Measurements from ENCODE around the gene ARL15.

The ARL15 gene

DNA sequence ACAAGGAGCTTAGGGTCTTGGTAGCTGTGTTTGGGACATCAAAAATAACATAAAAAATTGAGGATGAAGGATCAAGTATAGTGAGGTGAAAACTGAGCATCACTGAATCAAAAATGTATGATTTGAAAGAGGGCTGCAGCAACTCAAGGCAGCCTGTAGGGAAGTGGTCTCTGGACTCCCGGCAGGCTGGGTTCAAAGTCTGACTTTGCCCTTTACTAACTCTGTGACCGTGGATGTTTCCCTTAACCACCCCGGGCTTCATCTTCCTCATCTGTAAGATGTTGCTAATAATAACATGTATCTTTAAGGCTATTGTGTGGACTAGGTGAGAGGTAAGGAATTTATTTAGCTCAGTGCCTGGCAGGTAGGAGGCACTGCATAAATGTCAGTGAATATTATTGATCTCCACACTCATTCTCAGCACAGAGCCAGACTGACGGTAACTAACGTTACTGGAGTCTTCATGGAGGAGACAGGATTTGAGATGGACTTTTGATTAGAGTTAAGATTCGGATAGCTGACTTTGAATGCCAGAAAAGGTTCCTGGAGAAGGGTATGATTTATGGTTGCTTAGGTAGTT, 382.6 kb downstream of the ARL15 start:
- DNase-seq: no peak

GRCh38 chr5:53926026-53926425, 384.3 kb downstream of the ARL15 start:
- no peak for DNase-seq

GRCh38 chr5:53924392-53924791, 386.0 kb downstream of the ARL15 start:
- no peak for DNase-seq

DNA sequence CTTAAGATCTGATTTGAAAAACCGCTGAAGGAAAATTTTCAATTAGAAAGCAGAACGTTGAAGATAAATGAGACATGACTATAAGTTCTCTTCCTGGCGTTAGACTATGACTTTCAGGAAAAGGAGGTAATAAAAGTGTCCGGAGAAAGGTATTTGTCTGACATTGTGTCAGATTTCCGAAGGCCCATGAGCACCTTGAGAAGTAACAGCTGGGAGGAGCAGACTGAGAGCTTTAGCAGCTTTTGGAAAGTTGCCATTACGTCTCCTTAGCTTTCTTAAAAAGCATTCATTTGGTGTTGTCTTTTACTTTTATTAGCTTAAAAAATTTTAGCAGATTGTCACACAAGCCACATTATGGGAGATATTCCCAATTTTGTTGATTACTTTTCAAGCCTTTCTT, 386.4 kb downstream of the ARL15 start:
- no peak for DNase-seq

- DNase-seq: no peak
These were observed 387.6 kb downstream of the ARL15 start for GRCh38 chr5:53922508-53923498.

DNA sequence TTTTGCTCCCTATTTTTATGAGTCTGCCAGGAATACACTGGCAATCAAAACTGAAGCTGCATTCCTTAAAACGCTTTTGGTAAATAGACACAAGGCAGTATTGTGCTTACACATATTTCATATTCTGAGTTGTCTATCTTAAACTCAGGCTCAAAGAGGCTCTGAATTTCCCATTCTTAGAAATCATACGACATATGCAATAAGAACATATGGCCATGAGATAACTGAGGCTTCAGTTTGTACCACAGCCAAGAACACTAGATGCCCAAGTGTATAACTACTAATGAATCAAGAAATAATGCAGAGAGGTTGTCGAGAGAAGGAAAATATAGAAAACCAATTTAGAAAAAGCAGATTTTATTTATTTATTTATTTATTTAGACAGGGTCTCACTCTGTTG, 392.5 kb downstream of the ARL15 start:
- no peak for DNase-seq

- DNase-seq: no peak
These were observed 393.3 kb downstream of the ARL15 start for GRCh38 chr5:53917095-53917494.

DNA sequence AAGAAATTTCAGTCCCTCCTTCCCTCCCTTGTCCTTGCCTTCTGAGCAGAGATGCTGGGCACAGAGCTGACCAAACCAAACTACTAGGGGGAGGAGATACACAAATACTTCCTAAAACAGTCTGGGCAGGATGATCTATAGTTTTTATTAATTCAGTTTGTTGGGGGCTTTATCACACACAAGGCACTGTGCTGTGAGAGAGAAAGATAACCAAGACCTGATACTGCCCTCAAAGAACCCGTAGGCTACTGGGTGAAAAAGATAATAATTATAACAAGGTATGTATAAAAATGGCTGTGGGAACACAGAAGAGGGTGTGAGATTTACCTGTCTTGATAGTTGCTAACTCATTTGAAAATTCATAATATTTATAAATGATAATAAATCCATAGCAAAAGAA, 395.3 kb downstream of the ARL15 start:
- no peak for DNase-seq

DNA sequence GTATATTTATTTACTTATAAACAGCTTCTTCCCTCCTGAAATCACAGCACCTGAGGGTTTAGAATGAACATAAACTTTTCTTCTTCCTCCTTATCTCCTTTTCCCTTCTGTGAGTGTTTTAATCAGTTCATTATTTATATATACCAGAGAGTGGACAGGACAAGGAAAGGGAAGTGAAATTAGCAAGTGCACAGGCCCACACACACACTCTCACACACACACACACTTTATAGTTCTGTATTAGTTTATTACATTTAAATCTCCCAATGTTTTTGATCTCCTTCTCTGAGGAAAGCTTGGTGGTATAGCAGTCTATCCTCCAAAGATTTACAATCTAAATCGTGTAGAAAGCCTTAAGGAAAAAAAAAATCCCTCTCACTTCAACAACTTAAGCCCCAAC, 396.4 kb downstream of the ARL15 start:
- no peak for DNase-seq

- DNase-seq: no peak
These were observed 401.6 kb downstream of the ARL15 start for GRCh38 chr5:53908757-53909156.

DNA sequence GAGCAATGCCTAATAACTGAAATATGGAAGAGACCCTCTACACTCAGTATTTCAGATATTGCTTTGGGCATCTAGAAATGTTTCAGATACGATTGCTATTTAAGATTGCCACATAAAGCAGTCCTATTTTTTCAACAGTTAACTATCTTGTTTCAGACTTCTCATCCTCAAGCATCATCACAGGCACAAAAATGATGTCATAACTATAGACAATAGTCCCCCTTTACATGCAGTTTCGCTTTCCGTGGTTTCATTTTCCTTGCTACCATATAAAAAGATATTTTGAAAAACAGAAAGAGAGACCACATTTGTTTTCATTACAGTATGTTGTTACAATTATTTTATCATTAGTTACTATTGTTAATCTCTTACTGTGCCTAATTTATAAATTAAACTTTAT, 402.5 kb downstream of the ARL15 start:
- no peak for DNase-seq

DNA sequence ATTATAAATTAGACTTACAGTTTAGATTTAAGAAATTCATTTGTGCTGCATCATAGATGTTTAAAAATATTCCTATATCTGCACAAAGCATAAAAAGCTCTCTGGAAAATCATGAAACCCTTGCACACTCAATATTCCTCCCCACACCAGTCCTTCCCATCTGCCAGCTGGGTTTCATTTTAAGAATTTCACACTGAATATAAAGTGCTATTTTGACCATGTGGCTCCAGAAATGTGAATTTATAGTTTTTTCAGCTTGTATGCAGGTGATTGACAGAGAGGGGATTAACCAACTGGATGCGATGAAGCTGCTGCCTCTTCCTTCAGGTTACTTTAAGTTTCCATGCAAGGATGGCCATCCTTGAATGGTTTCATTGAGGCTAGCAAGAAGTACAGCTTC, 403.6 kb downstream of the ARL15 start:
- no peak for DNase-seq

DNA sequence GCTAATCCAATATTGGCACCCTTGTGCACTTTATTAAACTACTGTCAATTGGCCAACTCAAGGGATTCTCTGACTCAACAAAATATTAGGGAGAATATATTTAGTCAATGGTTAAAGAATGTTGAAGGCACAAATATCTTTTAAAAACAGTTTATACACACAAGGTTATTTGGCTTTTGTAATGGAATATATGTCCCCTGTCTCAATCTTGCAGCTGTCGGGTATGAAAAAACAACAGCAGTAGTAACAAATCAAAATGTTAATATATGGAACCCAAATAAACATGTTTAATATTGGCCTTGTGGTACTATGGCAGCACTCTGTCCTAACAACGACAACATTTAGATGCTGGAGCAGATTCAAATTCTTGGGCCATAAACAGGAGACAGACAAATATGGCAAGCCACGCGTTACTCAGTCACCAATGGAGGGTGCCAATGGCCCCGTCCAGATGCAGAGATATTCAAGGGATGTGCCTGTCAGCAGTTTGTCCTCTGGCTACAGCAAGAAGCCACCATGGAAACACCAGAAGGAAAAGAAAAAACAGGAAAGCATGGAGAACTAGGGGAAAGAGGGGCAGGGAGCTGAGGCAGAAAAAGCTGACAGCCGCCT, 408.0 kb downstream of the ARL15 start:
- no peak for DNase-seq

DNA sequence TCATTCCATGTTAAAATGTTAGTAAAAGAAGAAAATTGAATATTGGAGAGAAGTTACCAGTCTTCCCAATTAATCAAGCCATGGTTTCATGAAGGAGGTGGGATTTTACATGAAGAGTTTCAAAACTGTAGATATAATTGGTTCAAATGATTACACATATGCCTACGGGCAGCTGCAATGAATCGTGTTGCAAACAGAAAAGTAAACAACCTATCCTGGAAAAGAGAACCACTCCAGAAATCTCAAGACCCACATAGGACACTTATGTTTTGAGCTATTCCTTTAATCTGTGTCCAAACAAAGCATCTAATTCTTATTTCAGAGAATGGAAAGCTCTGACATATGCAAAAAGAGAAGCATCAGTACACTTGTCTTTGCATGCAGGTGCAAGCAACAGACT, 409.7 kb downstream of the ARL15 start:
- DNase-seq: no peak

DNA sequence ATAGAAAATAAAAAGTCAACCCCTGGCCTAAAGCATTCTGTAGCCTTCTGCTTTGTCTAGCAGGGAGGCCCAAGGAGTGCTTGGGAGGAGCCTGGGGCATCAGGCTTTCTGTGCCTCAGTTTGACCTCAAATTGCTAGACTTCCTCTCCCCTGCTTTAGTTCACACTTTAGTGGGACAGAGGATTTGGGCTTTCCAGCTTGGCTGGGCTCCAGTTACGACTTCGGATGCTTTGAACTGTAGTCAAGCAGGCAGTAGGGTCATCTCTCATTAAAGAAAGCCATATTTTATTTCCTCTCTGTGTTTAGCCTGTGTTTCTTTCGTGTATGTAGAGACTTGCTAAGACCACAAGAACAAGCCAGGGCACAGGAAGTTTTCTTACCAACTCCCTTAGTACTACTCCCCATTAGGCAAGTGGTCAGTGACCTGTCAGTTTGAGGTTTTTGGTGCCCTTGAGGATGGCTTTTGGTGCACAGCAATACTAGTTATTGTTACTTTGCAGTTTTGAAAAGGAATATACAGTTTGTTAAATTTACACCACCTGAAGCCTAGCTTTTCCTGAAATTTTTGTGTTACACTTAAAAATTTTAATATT, 415.2 kb downstream of the ARL15 start:
- no peak for DNase-seq

DNA sequence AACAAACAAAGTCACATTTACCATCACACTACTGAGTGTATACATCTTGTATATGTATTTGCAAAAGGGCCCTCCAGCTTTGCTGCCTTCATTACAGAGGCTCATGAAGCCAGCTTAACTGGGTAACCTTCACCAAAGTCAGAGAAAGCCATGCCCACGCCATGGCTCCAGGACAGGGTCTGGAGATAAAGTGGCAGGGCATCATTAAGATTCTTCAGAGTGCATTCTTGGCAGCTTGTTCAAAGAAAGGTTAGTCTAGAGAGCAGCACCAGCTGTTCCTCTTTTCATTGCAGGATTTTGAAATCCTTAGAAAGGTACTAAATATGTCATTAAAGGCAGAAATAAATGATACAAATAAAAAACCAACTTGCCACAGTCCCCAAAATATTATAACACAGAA, 416.7 kb downstream of the ARL15 start:
- no peak for DNase-seq

DNA sequence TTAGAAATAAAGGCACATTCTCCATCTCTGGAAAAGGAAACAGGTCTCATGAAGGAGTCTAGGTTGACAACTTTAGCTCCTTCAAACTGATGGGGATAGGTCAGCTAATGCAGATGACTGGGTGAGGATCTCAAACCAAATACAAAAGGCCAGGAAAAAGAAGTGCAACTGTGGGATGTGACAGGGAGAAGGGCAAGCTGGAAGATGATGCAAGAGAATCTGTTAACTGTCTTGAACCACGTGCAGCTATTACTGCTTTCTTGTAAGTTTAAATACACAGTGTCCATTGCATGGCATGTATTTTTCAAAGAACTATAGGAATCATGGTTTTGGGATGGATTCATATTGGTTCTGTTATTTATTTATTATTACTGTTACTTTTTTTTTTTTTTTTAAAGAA, 418.1 kb downstream of the ARL15 start:
- DNase-seq: no peak

- no peak for DNase-seq
These were observed 419.2 kb downstream of the ARL15 start for GRCh38 chr5:53891159-53891558.

DNA sequence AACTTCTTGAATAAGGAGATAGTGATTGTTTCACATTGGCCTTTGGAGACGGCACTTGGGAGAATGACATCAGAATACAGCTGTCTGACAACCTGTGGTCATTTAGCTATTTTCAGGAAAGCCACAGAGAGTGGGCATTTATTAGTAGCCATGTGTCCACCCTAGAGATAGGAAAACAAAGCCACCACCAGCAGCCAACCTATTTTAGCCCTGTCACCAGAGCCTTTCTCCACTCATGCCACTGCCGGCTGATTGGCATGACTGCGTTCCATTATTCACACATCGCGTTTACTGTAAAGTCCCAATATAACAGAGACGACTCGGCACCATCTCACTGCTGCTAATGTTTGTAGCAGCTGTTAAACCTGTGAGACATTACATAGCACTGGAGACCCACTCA, 419.9 kb downstream of the ARL15 start:
- DNase-seq: no peak

- no peak for DNase-seq
These were observed 425.5 kb downstream of the ARL15 start for GRCh38 chr5:53884844-53885243.

GRCh38 chr5:53884417-53884816, 426.0 kb downstream of the ARL15 start:
- DNase-seq: no peak

DNA sequence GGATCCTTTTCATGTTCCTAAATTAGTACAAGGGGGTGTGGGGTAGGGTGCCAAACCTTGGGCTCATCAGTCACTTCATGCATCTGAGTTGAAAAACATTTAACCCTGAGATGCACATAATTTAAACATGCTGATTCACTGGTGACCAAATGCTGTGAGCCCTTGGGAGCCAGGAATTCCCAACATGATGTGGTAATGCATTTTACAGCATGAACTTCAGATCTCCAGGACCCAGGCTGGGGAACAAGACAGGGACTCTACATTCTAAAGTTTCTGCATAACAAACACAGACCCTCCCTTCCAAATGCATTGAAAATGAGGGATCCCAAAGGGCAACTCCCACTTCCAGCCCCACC, 427.7 kb downstream of the ARL15 start:
- DNase-seq: no peak

- DNase-seq: no peak
These were observed 428.2 kb downstream of the ARL15 start for GRCh38 chr5:53882006-53882675.
